ENCODE measurements around the gene PLIN4.

GRCh38 chr19:4499855-4500254, 18.4 kb downstream of the PLIN4 start:
- no peak for TF ChIP-seq JUND (IDR thresholded peaks at IDR 0.05)
- TF ChIP-seq, protein P1, sequence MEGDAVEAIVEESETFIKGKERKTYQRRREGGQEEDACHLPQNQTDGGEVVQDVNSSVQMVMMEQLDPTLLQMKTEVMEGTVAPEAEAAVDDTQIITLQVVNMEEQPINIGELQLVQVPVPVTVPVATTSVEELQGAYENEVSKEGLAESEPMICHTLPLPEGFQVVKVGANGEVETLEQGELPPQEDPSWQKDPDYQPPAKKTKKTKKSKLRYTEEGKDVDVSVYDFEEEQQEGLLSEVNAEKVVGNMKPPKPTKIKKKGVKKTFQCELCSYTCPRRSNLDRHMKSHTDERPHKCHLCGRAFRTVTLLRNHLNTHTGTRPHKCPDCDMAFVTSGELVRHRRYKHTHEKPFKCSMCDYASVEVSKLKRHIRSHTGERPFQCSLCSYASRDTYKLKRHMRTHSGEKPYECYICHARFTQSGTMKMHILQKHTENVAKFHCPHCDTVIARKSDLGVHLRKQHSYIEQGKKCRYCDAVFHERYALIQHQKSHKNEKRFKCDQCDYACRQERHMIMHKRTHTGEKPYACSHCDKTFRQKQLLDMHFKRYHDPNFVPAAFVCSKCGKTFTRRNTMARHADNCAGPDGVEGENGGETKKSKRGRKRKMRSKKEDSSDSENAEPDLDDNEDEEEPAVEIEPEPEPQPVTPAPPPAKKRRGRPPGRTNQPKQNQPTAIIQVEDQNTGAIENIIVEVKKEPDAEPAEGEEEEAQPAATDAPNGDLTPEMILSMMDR (IDR thresholded peaks at IDR 0.05 in 2 of 3, conservative IDR thresholded peaks at IDR 0.05 in 1 of 3; ENCODE audit: borderline replicate concordance in 1 of 3, insufficient read depth in 1 of 3, low read depth in 2 of 3, low read length in 2 of 3) = no peak
- no peak for TF ChIP-seq SIN3A (IDR thresholded peaks at IDR 0.05; ENCODE audit: low read depth)
- TF ChIP-seq ZFX (IDR thresholded peaks at IDR 0.05) = no peak
- TF ChIP-seq POLR2A (IDR thresholded peaks at IDR 0.05; ENCODE audit: borderline replicate concordance, extremely low read depth, insufficient read depth, insufficient read length) = no peak
- TF ChIP-seq POLR2AphosphoS5 (IDR thresholded peaks at IDR 0.05; ENCODE audit: low read depth, low read length) = no peak
- TF ChIP-seq RAD21 (IDR thresholded peaks at IDR 0.05; ENCODE audit: low read depth) = no peak
- TF ChIP-seq SP1 (IDR thresholded peaks at IDR 0.05; ENCODE audit: low read depth) = no peak
- TF ChIP-seq YY1 (IDR thresholded peaks at IDR 0.05; ENCODE audit: extremely low read depth, insufficient replicate concordance, low read depth, low read length) = no peak
